ENCODE measurements around the gene RBM34.

DNA sequence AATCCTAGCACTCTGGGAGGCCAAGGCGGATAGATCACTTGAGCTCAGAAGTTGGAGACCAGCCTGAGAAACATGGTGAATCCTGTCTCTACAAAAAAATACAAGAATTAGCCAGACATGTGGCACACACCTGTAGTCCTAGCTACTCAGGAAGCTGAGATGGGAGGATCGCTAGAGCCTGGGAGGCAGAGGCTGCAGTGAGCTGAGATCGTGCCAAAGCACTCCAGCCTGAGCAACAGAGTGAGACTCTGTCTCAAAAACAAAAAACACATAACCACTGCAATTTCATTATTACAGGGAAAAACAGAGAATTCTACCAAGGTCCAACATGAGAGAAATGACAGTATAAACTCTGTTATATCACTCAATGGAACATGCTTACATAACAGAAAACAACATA, 28.0 kb downstream of the RBM34 start:
- TF ChIP-seq, protein P1, sequence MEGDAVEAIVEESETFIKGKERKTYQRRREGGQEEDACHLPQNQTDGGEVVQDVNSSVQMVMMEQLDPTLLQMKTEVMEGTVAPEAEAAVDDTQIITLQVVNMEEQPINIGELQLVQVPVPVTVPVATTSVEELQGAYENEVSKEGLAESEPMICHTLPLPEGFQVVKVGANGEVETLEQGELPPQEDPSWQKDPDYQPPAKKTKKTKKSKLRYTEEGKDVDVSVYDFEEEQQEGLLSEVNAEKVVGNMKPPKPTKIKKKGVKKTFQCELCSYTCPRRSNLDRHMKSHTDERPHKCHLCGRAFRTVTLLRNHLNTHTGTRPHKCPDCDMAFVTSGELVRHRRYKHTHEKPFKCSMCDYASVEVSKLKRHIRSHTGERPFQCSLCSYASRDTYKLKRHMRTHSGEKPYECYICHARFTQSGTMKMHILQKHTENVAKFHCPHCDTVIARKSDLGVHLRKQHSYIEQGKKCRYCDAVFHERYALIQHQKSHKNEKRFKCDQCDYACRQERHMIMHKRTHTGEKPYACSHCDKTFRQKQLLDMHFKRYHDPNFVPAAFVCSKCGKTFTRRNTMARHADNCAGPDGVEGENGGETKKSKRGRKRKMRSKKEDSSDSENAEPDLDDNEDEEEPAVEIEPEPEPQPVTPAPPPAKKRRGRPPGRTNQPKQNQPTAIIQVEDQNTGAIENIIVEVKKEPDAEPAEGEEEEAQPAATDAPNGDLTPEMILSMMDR (conservative IDR thresholded peaks at IDR 0.05; ENCODE audit: low read length) = no peak
- TF ChIP-seq EZH2phosphoT487 (IDR thresholded peaks at IDR 0.05; ENCODE audit: borderline replicate concordance) = no peak

Data from Loucy (cell line).